Loucy (cell line): ENCODE data around the gene RIPOR3.

Source experiments
- H2AFZ ChIP-seq: fragments of 200-600 bp; sonication (generic); 2 replicates; pipeline ENCODE4 v1.6.0; 2016; ENCODE audit warnings: antibody characterized with exemption, mild to moderate bottlenecking, low read length, moderate library complexity
- H3F3A ChIP-seq: fragments of 200-600 bp; 2 replicates; pipeline ENCODE4 v1.6.0; 2016; ENCODE audit warnings: antibody characterized with exemption, low read depth, mild to moderate bottlenecking
- H3K27me3 ChIP-seq: fragments of 200-600 bp; sonication (generic); 2 replicates; pipeline ENCODE4 v1.6.1; 2014; ENCODE audit warnings: low read length, mild to moderate bottlenecking; ENCODE audit not compliant: insufficient read depth, poor library complexity, severe bottlenecking
- H3K36me3 ChIP-seq: fragments of 200-600 bp; sonication (generic); 2 replicates; pipeline ENCODE4 v1.6.1; 2016; ENCODE audit warnings: low read length; ENCODE audit not compliant: insufficient read depth
- H3K4me1 ChIP-seq: fragments of 200-600 bp; sonication (generic); 2 replicates; pipeline ENCODE4 v1.5.1; 2014; ENCODE audit warnings: low read length, mild to moderate bottlenecking; ENCODE audit not compliant: insufficient read depth, poor library complexity, severe bottlenecking
- H3K4me2 ChIP-seq: fragments of 200-600 bp; sonication (generic); 2 replicates; pipeline ENCODE4 v1.6.0; 2014; ENCODE audit warnings: antibody characterized with exemption, low read length, low read depth, mild to moderate bottlenecking; ENCODE audit not compliant: poor library complexity, severe bottlenecking
- H3K4me3 ChIP-seq: fragments of 200-600 bp; sonication (generic); 2 replicates; pipeline ENCODE4 v1.5.1; 2014; ENCODE audit warnings: low read length, mild to moderate bottlenecking, mixed read lengths; ENCODE audit not compliant: poor library complexity, severe bottlenecking
- H3K79me2 ChIP-seq: fragments of 200-600 bp; sonication (generic); 2 replicates; pipeline ENCODE4 v1.6.1; 2014; ENCODE audit warnings: low read length; ENCODE audit not compliant: insufficient read depth
- H3K9ac ChIP-seq: fragments of 200-600 bp; sonication (generic); 2 replicates; pipeline ENCODE4 v1.6.0; 2014; ENCODE audit warnings: mild to moderate bottlenecking, low read depth, low read length, moderate library complexity; ENCODE audit not compliant: poor library complexity, severe bottlenecking
- H3K9me2 ChIP-seq: fragments of 200-600 bp; sonication (generic); replicated peaks from 2 replicates; pipeline ENCODE4 v1.6.1; 2016; ENCODE audit warnings: low read depth, low read length, mixed read lengths
- H3K9me3 ChIP-seq: fragments of 200-600 bp; sonication (generic); 2 replicates; pipeline ENCODE4 v1.6.1; 2014; ENCODE audit warnings: mild to moderate bottlenecking, antibody characterized with exemption, low read length, low read depth; ENCODE audit not compliant: insufficient read depth
- H4K20me1 ChIP-seq: fragments of 200-600 bp; sonication (generic); 2 replicates; pipeline ENCODE4 v1.6.0; 2014; ENCODE audit warnings: antibody characterized with exemption, low read length, mild to moderate bottlenecking; ENCODE audit not compliant: insufficient read depth, poor library complexity, severe bottlenecking
- CTCF ChIP-seq: fragments of 200-600 bp; sonication (generic); conservative IDR thresholded peaks from 2 replicates; pipeline ENCODE4 v1.5.1; 2014; ENCODE audit warnings: mild to moderate bottlenecking, antibody characterized with exemption, low read length
- EZH2phosphoT487 ChIP-seq: fragments of 200-600 bp; IDR thresholded peaks from 2 replicates; pipeline ENCODE4 v1.6.1; 2018; ENCODE audit warnings: antibody characterized with exemption, mild to moderate bottlenecking, moderate library complexity, borderline replicate concordance

Gene RIPOR3

GRCh38 chr20:50675671-50676376, 15.5 kb downstream of the RIPOR3 start:
- H4K20me1 ChIP-seq = no peaks in the 10 kb centered on the region
- no peaks in the 10 kb centered on the region for H3K79me2 ChIP-seq
- H3K4me1 ChIP-seq = no peaks in the 10 kb centered on the region
- no peak overlapping the region for H2AFZ ChIP-seq
- TF ChIP-seq CTCF (no peak), EZH2phosphoT487 (no peak)
- no peak overlapping the region for H3K4me2 ChIP-seq
- no peaks in the 10 kb centered on the region for H3K9me3 ChIP-seq
- H3K27me3 ChIP-seq = no peaks in the 10 kb centered on the region
- no peaks in the 10 kb centered on the region for H3K36me3 ChIP-seq
- no peak overlapping the region for H3K9ac ChIP-seq
- no peaks in the 10 kb centered on the region for H3F3A ChIP-seq
- no peak overlapping the region for H3K4me3 ChIP-seq
- H3K9me2 ChIP-seq = no peaks in the 10 kb centered on the region

- no peaks in the 10 kb centered on the region for H3K27me3 ChIP-seq
- H3K4me1 ChIP-seq = no peaks in the 10 kb centered on the region
- no peaks in the 10 kb centered on the region for H3K79me2 ChIP-seq
- no peaks in the 10 kb centered on the region for H3K9me3 ChIP-seq
- H3K9me2 ChIP-seq = no peaks in the 10 kb centered on the region
- no peak overlapping the region for H2AFZ ChIP-seq
- no peak overlapping the region for H3K4me2 ChIP-seq
- no peaks in the 10 kb centered on the region for H3F3A ChIP-seq
- no peak overlapping the region for H3K4me3 ChIP-seq
- H3K36me3 ChIP-seq = no peaks in the 10 kb centered on the region
- H4K20me1 ChIP-seq = no peaks in the 10 kb centered on the region
- TF ChIP-seq EZH2phosphoT487 (no peak), CTCF (no peak)
- H3K9ac ChIP-seq = no peak overlapping the region
These were observed 17.1 kb downstream of the RIPOR3 start for GRCh38 chr20:50674138-50674825.

- H3K36me3 ChIP-seq = no peaks in the 10 kb centered on the region
- no peak overlapping the region for H3K4me2 ChIP-seq
- no peaks in the 10 kb centered on the region for H3K27me3 ChIP-seq
- H3K4me3 ChIP-seq = no peak overlapping the region
- no peak for TF ChIP-seq EZH2phosphoT487
- no peak for TF ChIP-seq CTCF
- no peaks in the 10 kb centered on the region for H3K9me2 ChIP-seq
- H3F3A ChIP-seq = no peaks in the 10 kb centered on the region
- H3K9ac ChIP-seq = no peak overlapping the region
- H3K4me1 ChIP-seq = no peaks in the 10 kb centered on the region
- no peaks in the 10 kb centered on the region for H4K20me1 ChIP-seq
- H3K79me2 ChIP-seq = no peaks in the 10 kb centered on the region
- no peaks in the 10 kb centered on the region for H3K9me3 ChIP-seq
- no peak overlapping the region for H2AFZ ChIP-seq
These were observed 17.7 kb downstream of the RIPOR3 start for GRCh38 chr20:50673466-50674137.
